H9 (cell line): ENCODE data around the gene GPR183. TPM values are rescaled to one million over a fixed set of nuclear protein-coding genes. Genes with fewer than 3 reads are reported as not detected.

Experiments used
- DNase-seq: peaks from one replicate; pipeline ENCODE4 v3.0.0-alpha.2; 2017
- H2AFZ ChIP-seq: one replicate; pipeline ENCODE4 v1.6.1; 2013; ENCODE audit warnings: mild to moderate bottlenecking, low read length, control low read depth, moderate library complexity
- H2AK5ac ChIP-seq: 2 replicates; pipeline ENCODE4 v1.6.1; 2013; ENCODE audit warnings: low read length, control low read depth, mixed read lengths; ENCODE audit not compliant: insufficient read length
- H2BK120ac ChIP-seq: one replicate; pipeline ENCODE4 v1.6.1; 2013; ENCODE audit warnings: low read depth, mild to moderate bottlenecking, low read length, control low read depth, inconsistent platforms; ENCODE audit not compliant: poor library complexity, severe bottlenecking
- H2BK12ac ChIP-seq: 2 replicates; pipeline ENCODE4 v1.6.1; 2013; ENCODE audit warnings: low read length, control low read depth, mixed read lengths, low read depth; ENCODE audit not compliant: insufficient read length
- H2BK15ac ChIP-seq: 2 replicates; pipeline ENCODE4 v1.6.1; 2013; ENCODE audit warnings: low read depth, low read length, control low read depth
- H2BK20ac ChIP-seq: one replicate; pipeline ENCODE4 v1.6.1; 2013; ENCODE audit warnings: low read depth, mild to moderate bottlenecking, low read length, control low read depth, inconsistent platforms; ENCODE audit not compliant: poor library complexity, severe bottlenecking
- H2BK5ac ChIP-seq: 2 replicates; pipeline ENCODE4 v1.6.1; 2013; ENCODE audit warnings: low read length, control low read depth, mixed read lengths; ENCODE audit not compliant: insufficient read length
- H3K14ac ChIP-seq: 2 replicates; pipeline ENCODE4 v1.6.1; 2013; ENCODE audit warnings: low read length, control low read depth; ENCODE audit not compliant: insufficient read depth
- H3K18ac ChIP-seq: 2 replicates; pipeline ENCODE4 v1.6.1; 2013; ENCODE audit warnings: low read depth, mild to moderate bottlenecking, mixed read lengths, low read length, control low read depth; ENCODE audit not compliant: insufficient read length
- H3K23ac ChIP-seq: 2 replicates; pipeline ENCODE4 v1.6.1; 2013; ENCODE audit warnings: low read length, control low read depth, mixed read lengths, low read depth; ENCODE audit not compliant: insufficient read length
- H3K23me2 ChIP-seq: 2 replicates; pipeline ENCODE4 v1.6.1; 2013; ENCODE audit warnings: low read depth, mild to moderate bottlenecking, mixed read lengths, low read length, control low read depth; ENCODE audit not compliant: insufficient read length, poor library complexity, severe bottlenecking
- H3K27ac ChIP-seq: 2 replicates; pipeline ENCODE4 v1.5.1; 2013; ENCODE audit warnings: low read length, control low read depth, mixed read lengths, low read depth; ENCODE audit not compliant: insufficient read length
- H3K27me3 ChIP-seq: 2 replicates; pipeline ENCODE4 v1.6.1; 2013; ENCODE audit warnings: low read length, control low read depth, inconsistent platforms; ENCODE audit not compliant: insufficient read depth
- H3K4ac ChIP-seq: 2 replicates; pipeline ENCODE4 v1.6.1; 2013; ENCODE audit warnings: low read depth, mild to moderate bottlenecking, control low read depth, inconsistent platforms, low read length, moderate library complexity
- H3K4me1 ChIP-seq: 2 replicates; pipeline ENCODE4 v1.6.1; 2013; ENCODE audit warnings: low read length, control low read depth, inconsistent platforms; ENCODE audit not compliant: insufficient read depth
- H3K4me2 ChIP-seq: 2 replicates; pipeline ENCODE4 v1.6.1; 2013; ENCODE audit warnings: low read length, control low read depth, mixed read lengths; ENCODE audit not compliant: insufficient read length, insufficient read depth
- H3K56ac ChIP-seq: 2 replicates; pipeline ENCODE4 v1.6.1; 2013; ENCODE audit warnings: low read depth, mild to moderate bottlenecking, mixed read lengths, low read length, control low read depth; ENCODE audit not compliant: insufficient read length
- H3K79me1 ChIP-seq: 2 replicates; pipeline ENCODE4 v1.6.1; 2013; ENCODE audit warnings: low read depth, mild to moderate bottlenecking, moderate library complexity, low read length, control low read depth, inconsistent platforms; ENCODE audit not compliant: insufficient read depth, poor library complexity, severe bottlenecking
- H3K79me2 ChIP-seq: 2 replicates; pipeline ENCODE4 v1.6.1; 2013; ENCODE audit warnings: low read length, control low read depth, inconsistent platforms; ENCODE audit not compliant: insufficient read depth
- H3K9ac ChIP-seq: 2 replicates; pipeline ENCODE4 v1.6.1; 2013; ENCODE audit warnings: low read length, control low read depth, mixed read lengths; ENCODE audit not compliant: insufficient read length; ENCODE audit errors: extremely low read depth
- H3K9me3 ChIP-seq: one replicate; pipeline ENCODE4 v1.6.1; 2013; ENCODE audit warnings: low read depth, low read length, inconsistent platforms; ENCODE audit not compliant: control insufficient read depth
- H3T11ph ChIP-seq: one replicate; pipeline ENCODE4 v1.6.1; 2013; ENCODE audit warnings: mild to moderate bottlenecking, low read length, control low read depth, inconsistent platforms
- H4K20me1 ChIP-seq: one replicate; pipeline ENCODE4 v1.6.1; 2013; ENCODE audit not compliant: control insufficient read depth, insufficient read length, insufficient read depth
- H4K5ac ChIP-seq: 2 replicates; pipeline ENCODE4 v1.6.1; 2013; ENCODE audit warnings: low read depth, mild to moderate bottlenecking, mixed read lengths, low read length, control low read depth; ENCODE audit not compliant: insufficient read length
- H4K8ac ChIP-seq: replicated peaks from 2 replicates; pipeline ENCODE4 v1.6.1; 2013; ENCODE audit warnings: low read length, control low read depth, mixed read lengths, low read depth; ENCODE audit not compliant: insufficient read length
- H4K91ac ChIP-seq: 2 replicates; pipeline ENCODE4 v1.6.1; 2013; ENCODE audit warnings: low read depth, mild to moderate bottlenecking, moderate library complexity, mixed read lengths, low read length, control low read depth; ENCODE audit not compliant: insufficient read length
- H3K27ac Mint-ChIP-seq, 3 experiments: 2 replicates in 2 of 3; 3 replicates in 1 of 3; pipeline ENCODE4 v1.8.0; 2020 to 2021; ENCODE audit warnings: mixed read lengths in 3 of 3, mild to moderate bottlenecking in 1 of 3, moderate library complexity in 1 of 3
- H3K27me3 Mint-ChIP-seq: 2 replicates; pipeline ENCODE4 v1.8.0; 2021; ENCODE audit warnings: low read depth, mild to moderate bottlenecking, moderate library complexity, mixed read lengths
- H3K36me3 Mint-ChIP-seq, 3 experiments: 2 replicates in 2 of 3; 3 replicates in 1 of 3; pipeline ENCODE4 v1.8.0; 2020 to 2021; ENCODE audit warnings: low read depth in 3 of 3, mixed read lengths in 3 of 3; ENCODE audit not compliant: insufficient read depth in 1 of 3
- H3K4me1 Mint-ChIP-seq, 2 experiments: 2 replicates each; pipeline ENCODE4 v1.8.0; 2020; ENCODE audit warnings: mixed read lengths in 2 of 2
- H3K4me3 Mint-ChIP-seq, 2 experiments: 2 replicates in 1 of 2; 3 replicates in 1 of 2; pipeline ENCODE4 v1.8.0; 2020 to 2021; ENCODE audit warnings: mild to moderate bottlenecking in 2 of 2, mixed read lengths in 2 of 2, moderate library complexity in 1 of 2
- H3K9me3 Mint-ChIP-seq, 2 experiments: 2 replicates in 1 of 2; 3 replicates in 1 of 2; pipeline ENCODE4 v1.8.0; 2020; ENCODE audit warnings: mild to moderate bottlenecking in 2 of 2, mixed read lengths in 2 of 2, moderate library complexity in 1 of 2
- WGBS: extraction: QIAGEN DNeasy Blood & Tissue Kit; methylation state at CpG from one replicate; pipeline ENCODE4 v1.1.7; 2013; ENCODE audit warnings: missing lambda C conversion rate, low lambda C conversion rate, mixed read lengths; ENCODE audit not compliant: insufficient read length; ENCODE audit errors: extremely low coverage; 5-methylcytosine and 5-hydroxymethylcytosine counted together
- total RNA-seq: library from RNA; stranded (reverse); gene quantifications from 2 replicates; pipeline ENCODE4 v1.2.1, GENCODE V29; 2021
- TF ChIP-seq, protein P1 (sequence below): fragments of 200-600 bp; sonication (generic); conservative IDR thresholded peaks from 3 replicates; pipeline ENCODE4 v1.8.0; 2021; ENCODE audit warnings: antibody characterized with exemption, mild to moderate bottlenecking

Gene GPR183
- total RNA-seq, 1 experiment from 2014 or later = not detected

DNA sequence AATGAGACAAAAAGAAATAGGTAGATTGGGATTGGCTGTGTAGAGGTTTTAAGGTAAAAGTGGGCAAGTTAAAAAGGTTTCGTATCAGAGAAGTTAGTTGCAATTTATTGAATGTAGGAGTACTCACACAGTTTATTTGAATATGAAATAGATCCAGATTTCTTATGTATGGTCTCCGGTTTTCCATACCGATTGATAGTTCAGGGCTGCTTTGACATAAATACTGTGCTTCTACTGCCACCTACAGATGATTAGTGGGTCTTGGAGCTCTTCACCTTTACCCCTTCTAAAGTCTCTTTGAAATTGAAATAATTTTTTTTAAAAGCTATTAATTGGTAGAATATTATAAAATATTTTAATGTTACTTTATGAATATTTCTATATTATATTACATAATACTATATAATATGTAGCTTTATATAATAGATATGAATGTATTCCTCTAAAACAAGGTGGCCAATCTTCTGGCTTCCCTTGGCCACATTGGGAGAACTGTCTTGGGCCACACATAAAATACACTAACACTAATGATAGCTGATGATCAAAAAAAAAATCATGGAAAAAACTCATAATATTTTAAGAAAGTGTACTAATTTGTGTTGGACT lies 41.3 kb downstream of the GPR183 start:
- Histone ChIP-seq H3K27me3 (no peaks in the 10 kb centered on the region), H3K27ac (no peak overlapping the region), H2AFZ (no peak overlapping the region), H2BK12ac (no peak overlapping the region), H2BK15ac (no peak overlapping the region), H2BK5ac (no peak overlapping the region), H3K79me2 (no peaks in the 10 kb centered on the region), H2AK5ac (no peak overlapping the region), H3K4me2 (no peak overlapping the region), H3K23ac (no peak overlapping the region), H4K20me1 (no peaks in the 10 kb centered on the region), H2BK120ac (no peak overlapping the region), H2BK20ac (no peak overlapping the region), H4K8ac (no peak overlapping the region), H3K79me1 (no peaks in the 10 kb centered on the region), H3K56ac (no peak overlapping the region), H3K23me2 (no peaks in the 10 kb centered on the region), H3K4me1 (no peaks in the 10 kb centered on the region), H3K14ac (no peak overlapping the region), H3K18ac (no peak overlapping the region), H4K91ac (no peak overlapping the region), H3T11ph (no peak overlapping the region), H3K4ac (no peak overlapping the region), H3K9me3 (no peaks in the 10 kb centered on the region), H3K9ac (no peak overlapping the region), H4K5ac (no peak overlapping the region)
- peaks cover 0 to 1% (median 0%) of the 10 kb centered on the region in 3 experiments; a peak in 1 of 7 replicates for H3K36me3 Mint-ChIP-seq
- TF ChIP-seq, protein P1, sequence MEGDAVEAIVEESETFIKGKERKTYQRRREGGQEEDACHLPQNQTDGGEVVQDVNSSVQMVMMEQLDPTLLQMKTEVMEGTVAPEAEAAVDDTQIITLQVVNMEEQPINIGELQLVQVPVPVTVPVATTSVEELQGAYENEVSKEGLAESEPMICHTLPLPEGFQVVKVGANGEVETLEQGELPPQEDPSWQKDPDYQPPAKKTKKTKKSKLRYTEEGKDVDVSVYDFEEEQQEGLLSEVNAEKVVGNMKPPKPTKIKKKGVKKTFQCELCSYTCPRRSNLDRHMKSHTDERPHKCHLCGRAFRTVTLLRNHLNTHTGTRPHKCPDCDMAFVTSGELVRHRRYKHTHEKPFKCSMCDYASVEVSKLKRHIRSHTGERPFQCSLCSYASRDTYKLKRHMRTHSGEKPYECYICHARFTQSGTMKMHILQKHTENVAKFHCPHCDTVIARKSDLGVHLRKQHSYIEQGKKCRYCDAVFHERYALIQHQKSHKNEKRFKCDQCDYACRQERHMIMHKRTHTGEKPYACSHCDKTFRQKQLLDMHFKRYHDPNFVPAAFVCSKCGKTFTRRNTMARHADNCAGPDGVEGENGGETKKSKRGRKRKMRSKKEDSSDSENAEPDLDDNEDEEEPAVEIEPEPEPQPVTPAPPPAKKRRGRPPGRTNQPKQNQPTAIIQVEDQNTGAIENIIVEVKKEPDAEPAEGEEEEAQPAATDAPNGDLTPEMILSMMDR = peak; percentile 77
- no CpG with 5 or more reads among the region's 3 CpGs for WGBS
- DNase-seq = no peak
- H3K27ac Mint-ChIP-seq = no peak overlapping the region
- H3K4me1 Mint-ChIP-seq = peaks cover 3% of the 10 kb centered on the region in 2 experiments; a peak in 2 of 4 replicates
- no peak overlapping the region for H3K4me3 Mint-ChIP-seq
- no peaks in the 10 kb centered on the region for H3K9me3 Mint-ChIP-seq
- H3K27me3 Mint-ChIP-seq = no peaks in the 10 kb centered on the region; the same call in 1 of the 2 replicates
